Mammary microvascular endothelial cell (primary cell): ENCODE measurements around the gene HELQ. TPM values are rescaled to one million over a fixed set of nuclear protein-coding genes. Genes with fewer than 3 reads are reported as not detected.

Source experiments
- total RNA-seq: library from RNA; depleted of rRNA; stranded (reverse); fragments of >200 nt; gene quantifications from 2 replicates; pipeline ENCODE4 v1.2.3, GENCODE V29; 2015

HELQ gene
- total RNA-seq, result 6.3 and 7.8 TPM in 2 replicates

DNA sequence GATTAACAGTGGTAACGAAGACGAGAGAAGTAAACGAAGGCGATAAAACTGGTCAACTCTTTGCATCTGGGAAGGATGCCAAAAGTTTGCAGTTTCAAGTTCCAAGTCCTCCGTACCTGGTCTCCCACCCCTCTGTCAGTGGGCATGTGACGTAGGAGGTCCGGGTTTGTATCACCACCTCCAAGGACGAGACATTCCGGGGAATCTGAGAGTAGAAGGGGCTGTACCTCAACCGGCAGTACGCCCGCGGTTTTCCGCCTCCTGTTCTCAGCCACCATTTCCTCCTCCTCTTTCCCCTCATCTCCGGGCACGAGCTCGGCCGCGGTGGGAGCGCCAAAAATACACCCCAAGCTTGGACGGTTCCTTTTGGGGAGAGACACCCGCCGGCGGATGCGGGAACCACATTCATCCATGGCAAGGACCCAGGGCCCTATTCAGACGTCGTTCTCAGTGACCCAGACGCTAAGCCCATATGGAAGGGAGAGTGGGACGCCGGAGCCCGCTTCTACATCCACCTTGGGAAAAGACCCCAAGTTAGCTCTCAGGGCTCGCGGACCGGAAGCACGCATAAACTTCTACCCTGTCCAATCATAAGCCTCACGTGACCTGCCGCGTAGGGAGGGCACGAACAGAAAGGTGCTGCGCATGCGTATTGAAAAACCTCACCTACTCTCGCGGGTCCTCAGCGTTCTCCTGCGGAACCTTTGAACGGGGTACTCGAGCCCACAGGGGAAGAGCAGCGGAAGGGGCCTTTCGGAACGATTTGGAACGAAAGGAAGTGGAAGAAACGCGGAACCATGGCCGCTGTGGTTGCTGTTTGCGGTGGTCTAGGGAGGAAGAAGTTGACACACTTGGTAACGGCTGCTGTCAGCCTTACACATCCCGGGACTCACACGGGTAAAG lies at the start of gene HELQ, which contains the start of gene MRPS18C:
Gene HELQ, minus strand, starts transcription at position 543 of the 903 bp plus-strand sequence. Its CDS starts 130 bp downstream, at position 413.
Gene MRPS18C, plus strand, starts transcription at position 778 of the 903 bp plus-strand sequence. Its CDS starts 20 bp downstream, at position 798.

DNA sequence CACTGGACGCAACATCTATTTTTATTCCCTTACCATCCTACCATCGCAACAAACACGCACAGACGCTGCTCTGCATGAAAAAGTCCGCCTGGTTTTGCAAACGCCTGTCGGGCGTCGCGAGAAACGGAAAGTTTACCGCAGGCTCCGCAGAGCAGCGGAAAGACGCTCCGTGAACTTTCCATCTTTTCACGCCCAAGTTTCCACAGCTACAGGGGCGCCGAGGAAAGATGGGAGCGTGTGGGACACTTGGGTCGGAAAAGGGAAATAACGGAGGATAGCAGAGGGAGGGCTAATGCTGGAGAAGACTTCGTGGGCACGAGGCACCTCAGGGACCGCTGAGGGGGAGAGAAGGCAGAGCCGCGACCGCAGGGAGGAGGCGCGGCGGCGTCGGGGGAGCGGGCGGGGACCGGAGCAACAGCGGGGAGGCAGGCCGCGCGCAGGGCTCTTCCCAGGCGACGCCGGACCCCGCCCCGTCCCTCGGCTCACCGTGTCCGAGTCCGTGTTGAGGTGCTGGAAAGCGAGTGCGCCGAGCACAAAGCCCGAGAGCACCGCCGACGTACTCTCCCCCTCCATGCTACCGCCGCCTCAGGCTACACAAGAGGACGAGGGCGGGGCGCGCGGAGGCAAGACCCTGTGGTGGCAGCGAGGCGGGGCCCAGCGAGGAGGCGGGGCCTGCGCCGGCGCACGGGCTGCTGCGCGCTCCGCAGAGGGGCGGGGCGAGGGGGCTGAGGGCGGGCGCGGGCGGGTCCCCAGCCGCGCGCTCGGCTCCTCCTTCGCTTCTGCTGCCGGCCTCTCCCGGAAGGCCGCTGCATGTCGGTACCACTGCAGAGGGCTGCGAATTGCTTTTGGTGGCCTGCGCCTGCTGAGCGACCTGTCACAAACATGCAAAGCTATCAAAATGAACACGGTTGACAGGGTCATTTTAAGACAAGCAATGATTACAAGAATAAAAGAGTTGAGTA lies 29.2 kb upstream of the HELQ start, which contains the start of gene ABRAXAS1:
Gene ABRAXAS1, minus strand, starts transcription at position 601 of the 962 bp plus-strand sequence. Its CDS starts 28 bp downstream, at position 573.

Other genes starting within 250 kb of the HELQ start
- gene COQ2, start 171.0 kb downstream of the HELQ start, total RNA-seq, result 21.7 and 28.7 TPM in 2 replicates
- 6.9 and 7.1 TPM in 2 replicates for gene HPSE, start 121.0 kb downstream of the HELQ start, total RNA-seq
- gene MRPS18C, start 235 bp upstream of the HELQ start, total RNA-seq, result 21.3 and 25.1 TPM in 2 replicates
- 11.2 and 11.4 TPM in 2 replicates for gene ABRAXAS1, start 29.3 kb upstream of the HELQ start, total RNA-seq
- gene GPAT3, start 80.3 kb upstream of the HELQ start, total RNA-seq, result 3.2 and 4.5 TPM in 2 replicates